Endothelial cell of umbilical vein (primary cell): ENCODE data around the gene SYT8. TPM values are rescaled to one million over a fixed set of nuclear protein-coding genes. Genes with fewer than 3 reads are reported as not detected.

Experiments used
- BruUV-seq: library from RNA; stranded (reverse); fragments of 400-500 nt; replicated peaks from 2 replicates; lab custom pipeline; 2021; lab: Mats Ljungman, UMichigan
- CTCF ChIA-PET: fragments of 300-600, 350-600 bp; sonication (Branson Sonifier 250); formaldehyde crosslinking; loops from one replicate; lab custom pipeline; 2021; ENCODE audit warnings: antibody characterized with exemption, inconsistent platforms; lab: Charles Lee
- POLR2A ChIA-PET: fragments of 300-600, 350-600 bp; sonication (Branson Sonifier 250); formaldehyde crosslinking; loops from one replicate; lab custom pipeline; 2021; ENCODE audit warnings: antibody characterized with exemption, inconsistent platforms; lab: Charles Lee
- DNase-seq: peaks from one replicate; pipeline ENCODE4 v3.0.0-alpha.2; 2011; ENCODE audit warnings: low read depth, low spot score
- FAIRE-seq: peaks from 2 replicates; lab custom pipeline; 2011; peaks lifted over from hg19 to GRCh38; lab: Jason Lieb, UNC
- H2AFZ ChIP-seq: 2 replicates; pipeline ENCODE4 v1.6.0; 2012; ENCODE audit warnings: low read depth, low read length, control low read depth, inconsistent platforms
- H3K27ac ChIP-seq: 2 replicates; pipeline ENCODE4 v1.5.1; 2011; ENCODE audit warnings: low read depth, mild to moderate bottlenecking, control low read depth, low read length, moderate library complexity; ENCODE audit not compliant: insufficient read depth
- H3K27me3 ChIP-seq, 2 experiments: 2 replicates each; pipeline versions ENCODE4 v1.6.0 to v1.6.1; 2011; ENCODE audit warnings: low read length in 2 of 2, mixed read lengths in 1 of 2; ENCODE audit not compliant: control insufficient read depth in 2 of 2, insufficient read depth in 2 of 2
- H3K36me3 ChIP-seq, 2 experiments: 2 replicates in 1 of 2; 3 replicates in 1 of 2; pipeline ENCODE4 v1.5.1; 2011; ENCODE audit warnings: low read length in 2 of 2, mild to moderate bottlenecking in 1 of 2, moderate library complexity in 1 of 2; ENCODE audit not compliant: control insufficient read depth in 2 of 2, insufficient read depth in 2 of 2; ENCODE audit errors: extremely low read depth in 1 of 2
- H3K4me1 ChIP-seq: 3 replicates; pipeline ENCODE4 v1.5.1; 2011; ENCODE audit warnings: mild to moderate bottlenecking, low read length; ENCODE audit not compliant: control insufficient read depth, insufficient read depth; ENCODE audit errors: extremely low read depth
- H3K4me2 ChIP-seq: 2 replicates; pipeline ENCODE4 v1.6.1; 2011; ENCODE audit warnings: low read length, control low read depth, mixed read lengths; ENCODE audit not compliant: insufficient read depth
- H3K4me3 ChIP-seq, 3 experiments: fragments of 200-600 bp in 1 of 3; sonication (generic), shearing (Covaris generic) in 1 of 3; replicated peaks in 1 of 3; 2 replicates each; pipeline ENCODE4 v1.5.1; 2011 to 2016; ENCODE audit warnings: control low read depth in 3 of 3, low read length in 3 of 3, mild to moderate bottlenecking in 2 of 3, inconsistent platforms in 1 of 3, low read depth in 1 of 3, moderate library complexity in 1 of 3; ENCODE audit not compliant: insufficient read depth in 1 of 3
- H3K79me2 ChIP-seq: 2 replicates; pipeline ENCODE4 v1.6.0; 2012; ENCODE audit warnings: low read length, inconsistent platforms; ENCODE audit not compliant: control insufficient read depth, insufficient read depth
- H3K9ac ChIP-seq: replicated peaks from 2 replicates; pipeline ENCODE3; 2011; ENCODE audit warnings: low read length, control low read depth; ENCODE audit not compliant: insufficient read depth; ENCODE audit errors: extremely low read depth
- H3K9me1 ChIP-seq: replicated peaks from 3 replicates; pipeline ENCODE4 v1.6.0; 2011; ENCODE audit warnings: mild to moderate bottlenecking, low read length; ENCODE audit not compliant: control insufficient read depth, insufficient read depth; ENCODE audit errors: extremely low read depth
- H3K9me3 ChIP-seq: replicated peaks from 2 replicates; pipeline ENCODE4 v1.5.1; 2012; ENCODE audit warnings: low read length, inconsistent platforms; ENCODE audit not compliant: control insufficient read depth, insufficient read depth
- H4K20me1 ChIP-seq: replicated peaks from 2 replicates; pipeline ENCODE3; 2011; ENCODE audit warnings: mild to moderate bottlenecking, low read length; ENCODE audit not compliant: control insufficient read depth, insufficient read depth; ENCODE audit errors: extremely low read depth
- EZH2 ChIP-seq: IDR thresholded peaks from 2 replicates; pipeline ENCODE4 v1.6.1; 2012; ENCODE audit warnings: borderline replicate concordance, low read depth, mild to moderate bottlenecking, moderate library complexity, low read length, inconsistent platforms; ENCODE audit not compliant: severe bottlenecking
- FOS ChIP-seq: IDR thresholded peaks from 2 replicates; pipeline ENCODE4 v1.6.1; 2011; ENCODE audit warnings: mild to moderate bottlenecking, low read length, moderate library complexity, borderline replicate concordance; ENCODE audit not compliant: insufficient read depth
- GATA2 ChIP-seq: IDR thresholded peaks from 2 replicates; pipeline ENCODE4 v1.7.0; 2011; ENCODE audit warnings: low read depth, mild to moderate bottlenecking, moderate library complexity, mixed read lengths, low read length; ENCODE audit not compliant: insufficient read length, insufficient read depth
- JUN ChIP-seq: IDR thresholded peaks from 2 replicates; pipeline ENCODE4 v1.6.1; 2011; ENCODE audit warnings: borderline replicate concordance, low read depth; ENCODE audit not compliant: insufficient read length, insufficient read depth
- MYC ChIP-seq: IDR thresholded peaks from one replicate; pipeline ENCODE4 v1.6.1; 2011; ENCODE audit warnings: mild to moderate bottlenecking, low read depth, low read length
- POLR2A ChIP-seq: IDR thresholded peaks from 2 replicates; pipeline ENCODE4 v1.6.1; 2012; ENCODE audit warnings: low read depth, mild to moderate bottlenecking, control low read depth, low read length
- POLR2AphosphoS5 ChIP-seq: IDR thresholded peaks from 2 replicates; pipeline ENCODE4 v1.6.1; 2012; ENCODE audit warnings: low read depth, mild to moderate bottlenecking, control low read depth, low read length, moderate library complexity; ENCODE audit not compliant: insufficient read depth
- dilution Hi-C: fragments of 300-500 bp; cut with MboI; formaldehyde crosslinking; loops from one replicate; pipeline ENCODE4 v1.15.0; 2019; ENCODE audit warnings: low sequenced_read_pairs; ENCODE audit not compliant: extremely low pct_ligation_motif_present
- intact Hi-C: fragments of 100-400 bp; cut with micrococcal nuclease; formaldehyde crosslinking; loops from one replicate; pipeline ENCODE4 v1.10.0; 2022
- polyA plus RNA-seq, 4 experiments: library from polyadenylated mRNA; depleted of rRNA in 3 of 4; stranded (reverse) in 3 of 4; unstranded in 1 of 4; fragments of >200 nt; gene quantifications; 2 replicates each; pipeline versions ENCODE4 v1.2.1 to v1.2.3, GENCODE V29; 2011 to 2012; ENCODE audit warnings: missing spikeins in 1 of 4
- total RNA-seq: library from RNA; stranded (reverse); gene quantifications from 2 replicates; pipeline ENCODE4 v1.2.3, GENCODE V29; 2021
- TF ChIP-seq, protein P1 (sequence below), 2 donors: IDR thresholded peaks; 1 replicate in 1 of 2; 2 replicates in 1 of 2; pipeline ENCODE4 v1.5.1; 2011; ENCODE audit warnings: low read length in 2 of 2, mild to moderate bottlenecking in 2 of 2, moderate library complexity in 2 of 2, control low read depth in 1 of 2, inconsistent platforms in 1 of 2, low read depth in 1 of 2; ENCODE audit not compliant: insufficient read depth in 1 of 2; ENCODE audit errors: extremely low read depth in 1 of 2
- TF ChIP-seq, protein P2 (sequence below): IDR thresholded peaks from 2 replicates; pipeline ENCODE4 v1.6.1; 2011; ENCODE audit not compliant: insufficient read depth, insufficient read length

Gene SYT8
- total and polyA plus RNA-seq, 2 donors (not counting 3 experiments of a cell fraction or from before 2014, with no cell fraction given) = not detected

DNA sequence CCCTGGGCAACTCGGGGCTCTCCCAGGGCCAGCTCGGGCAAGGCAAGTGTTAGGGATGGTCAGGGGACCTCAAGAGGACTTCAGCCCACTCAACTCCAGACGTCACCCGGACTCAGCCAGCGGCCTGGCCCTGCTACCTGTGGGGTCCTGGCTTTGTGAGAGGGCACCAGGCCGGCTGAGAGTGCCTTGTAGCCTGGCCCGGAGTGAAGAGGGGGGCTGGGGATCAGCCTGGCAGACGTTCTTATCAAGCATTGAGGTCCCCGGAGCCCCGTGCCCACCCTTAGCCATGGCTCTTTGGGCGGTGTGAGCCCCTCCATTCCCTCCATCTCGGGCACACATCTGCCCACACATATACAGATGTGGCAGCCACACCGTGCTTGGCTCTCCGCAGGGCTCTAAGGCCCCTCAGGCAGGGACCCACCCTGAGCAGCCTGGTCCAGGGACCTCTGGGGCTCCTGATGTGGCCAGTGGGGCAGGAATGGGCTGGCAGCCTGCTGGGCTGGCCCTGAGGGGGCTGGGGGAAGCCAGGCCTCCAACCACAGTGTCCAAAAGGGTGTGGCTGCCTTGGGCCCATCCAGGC lies 33.4 kb downstream of the SYT8 start:
- H3K9me1 ChIP-seq = no peaks in the 10 kb centered on the region
- no peak overlapping the region for H3K4me2 ChIP-seq
- H3K27me3 ChIP-seq = peaks cover 0 to 3% of the 10 kb centered on the region in 2 experiments
- dilution Hi-C loops = no loop called here
- no peak overlapping the region for H3K27ac ChIP-seq
- no peaks in the 10 kb centered on the region for H4K20me1 ChIP-seq
- ChIA-PET POLR2A (no interaction called here), CTCF (interaction anchor here (0.8 to 3.9 kb wide), 3 partner anchors 8 to 14 kb away, joined by 3 to 21 read pairs (median 11); no protein-coding TSS in a partner anchor)
- FAIRE-seq (no peak), DNase-seq (no peak)
- no peak overlapping the region for H2AFZ ChIP-seq
- no peak overlapping the region for H3K9ac ChIP-seq
- no TSS peak for BruUV-seq
- peaks cover 8% of the 10 kb centered on the region for H3K4me1 ChIP-seq
- no peak for TF ChIP-seq MYC
- TF ChIP-seq FOS = no peak
- no peak for TF ChIP-seq POLR2AphosphoS5
- TF ChIP-seq POLR2A = no peak
- TF ChIP-seq, protein P1, sequence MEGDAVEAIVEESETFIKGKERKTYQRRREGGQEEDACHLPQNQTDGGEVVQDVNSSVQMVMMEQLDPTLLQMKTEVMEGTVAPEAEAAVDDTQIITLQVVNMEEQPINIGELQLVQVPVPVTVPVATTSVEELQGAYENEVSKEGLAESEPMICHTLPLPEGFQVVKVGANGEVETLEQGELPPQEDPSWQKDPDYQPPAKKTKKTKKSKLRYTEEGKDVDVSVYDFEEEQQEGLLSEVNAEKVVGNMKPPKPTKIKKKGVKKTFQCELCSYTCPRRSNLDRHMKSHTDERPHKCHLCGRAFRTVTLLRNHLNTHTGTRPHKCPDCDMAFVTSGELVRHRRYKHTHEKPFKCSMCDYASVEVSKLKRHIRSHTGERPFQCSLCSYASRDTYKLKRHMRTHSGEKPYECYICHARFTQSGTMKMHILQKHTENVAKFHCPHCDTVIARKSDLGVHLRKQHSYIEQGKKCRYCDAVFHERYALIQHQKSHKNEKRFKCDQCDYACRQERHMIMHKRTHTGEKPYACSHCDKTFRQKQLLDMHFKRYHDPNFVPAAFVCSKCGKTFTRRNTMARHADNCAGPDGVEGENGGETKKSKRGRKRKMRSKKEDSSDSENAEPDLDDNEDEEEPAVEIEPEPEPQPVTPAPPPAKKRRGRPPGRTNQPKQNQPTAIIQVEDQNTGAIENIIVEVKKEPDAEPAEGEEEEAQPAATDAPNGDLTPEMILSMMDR (IDR thresholded peaks at IDR 0.05; ENCODE audit: extremely low read depth in 1 of 2, insufficient read depth in 1 of 2, low read depth in 1 of 2, low read length in 2 of 2) = no peak
- TF ChIP-seq, protein P2, sequence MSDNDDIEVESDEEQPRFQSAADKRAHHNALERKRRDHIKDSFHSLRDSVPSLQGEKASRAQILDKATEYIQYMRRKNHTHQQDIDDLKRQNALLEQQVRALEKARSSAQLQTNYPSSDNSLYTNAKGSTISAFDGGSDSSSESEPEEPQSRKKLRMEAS = no peak
- TF ChIP-seq EZH2 = no peak
- no peak for TF ChIP-seq GATA2
- no peak for TF ChIP-seq JUN
- H3K36me3 ChIP-seq = no peaks in the 10 kb centered on the region
- intact Hi-C loops = no loop called here
- H3K4me3 ChIP-seq = no peak overlapping the region
- H3K9me3 ChIP-seq = no peaks in the 10 kb centered on the region
- H3K79me2 ChIP-seq = no peaks in the 10 kb centered on the region
